Activated CD8-positive, alpha-beta T cell treated with anti-CD3 and anti-CD28 coated beads for 36 hours (primary cell): Measurements from ENCODE around the gene DNAJC25. TPM values are rescaled to one million over a fixed set of nuclear protein-coding genes. Genes with fewer than 3 reads are reported as not detected.
A peak's percentile ranks its signal among the peaks of the same experiment; 100 is the strongest.

Experiments
- ATAC-seq: fragments of 200-7000 bp; cut with Tn5 transposase; one replicate; pipeline ENCODE4 v1.10.0; 2021; ENCODE audit warnings: mild to moderate bottlenecking, moderate library complexity
- CTCF ChIA-PET: fragments of 350-600 bp; sonication (Branson Sonifier 250); formaldehyde crosslinking; loops from one replicate; lab custom pipeline; 2021; ENCODE audit warnings: antibody characterized with exemption; lab: Charles Lee
- POLR2A ChIA-PET: fragments of 350-600 bp; sonication (Branson Sonifier 250); formaldehyde crosslinking; loops from one replicate; lab custom pipeline; 2021; ENCODE audit warnings: antibody characterized with exemption; lab: Charles Lee
- DNase-seq: peaks from one replicate; pipeline ENCODE4 v3.0.0-alpha.2; 2020
- H3K27ac Mint-ChIP-seq: one replicate; pipeline ENCODE4 v1.8.0; 2021; ENCODE audit warnings: mild to moderate bottlenecking, mixed read lengths
- H3K27me3 Mint-ChIP-seq: one replicate; pipeline ENCODE4 v1.8.0; 2021; ENCODE audit warnings: mixed read lengths
- H3K36me3 Mint-ChIP-seq: one replicate; pipeline ENCODE4 v1.8.0; 2021; ENCODE audit warnings: low read depth, mixed read lengths
- H3K4me1 Mint-ChIP-seq: one replicate; pipeline ENCODE4 v1.8.0; 2021; ENCODE audit warnings: low read depth, mixed read lengths
- H3K4me3 Mint-ChIP-seq: one replicate; pipeline ENCODE4 v1.8.0; 2021; ENCODE audit warnings: mild to moderate bottlenecking, moderate library complexity, mixed read lengths
- H3K9me3 Mint-ChIP-seq: one replicate; pipeline ENCODE4 v1.8.0; 2021; ENCODE audit warnings: mixed read lengths
- intact Hi-C: fragments of 100-400 bp; cut with micrococcal nuclease; formaldehyde crosslinking; loops from one replicate; pipeline ENCODE4 v1.10.0; 2022
- total RNA-seq, 2 experiments: library from RNA; stranded (reverse); gene quantifications; one replicate each; pipeline ENCODE4 v1.2.3, GENCODE V29; 2021
- TF ChIP-seq, protein P1 (sequence below): fragments of 200-600 bp; IDR thresholded peaks from one replicate; pipeline ENCODE4 v1.8.0; 2022; ENCODE audit warnings: antibody characterized with exemption, mild to moderate bottlenecking

DNAJC25 gene
- total RNA-seq = 10 to 100 TPM in 1 of 2 experiments, 1 to 10 TPM in 1; 9.6 to 11.0 TPM

DNA sequence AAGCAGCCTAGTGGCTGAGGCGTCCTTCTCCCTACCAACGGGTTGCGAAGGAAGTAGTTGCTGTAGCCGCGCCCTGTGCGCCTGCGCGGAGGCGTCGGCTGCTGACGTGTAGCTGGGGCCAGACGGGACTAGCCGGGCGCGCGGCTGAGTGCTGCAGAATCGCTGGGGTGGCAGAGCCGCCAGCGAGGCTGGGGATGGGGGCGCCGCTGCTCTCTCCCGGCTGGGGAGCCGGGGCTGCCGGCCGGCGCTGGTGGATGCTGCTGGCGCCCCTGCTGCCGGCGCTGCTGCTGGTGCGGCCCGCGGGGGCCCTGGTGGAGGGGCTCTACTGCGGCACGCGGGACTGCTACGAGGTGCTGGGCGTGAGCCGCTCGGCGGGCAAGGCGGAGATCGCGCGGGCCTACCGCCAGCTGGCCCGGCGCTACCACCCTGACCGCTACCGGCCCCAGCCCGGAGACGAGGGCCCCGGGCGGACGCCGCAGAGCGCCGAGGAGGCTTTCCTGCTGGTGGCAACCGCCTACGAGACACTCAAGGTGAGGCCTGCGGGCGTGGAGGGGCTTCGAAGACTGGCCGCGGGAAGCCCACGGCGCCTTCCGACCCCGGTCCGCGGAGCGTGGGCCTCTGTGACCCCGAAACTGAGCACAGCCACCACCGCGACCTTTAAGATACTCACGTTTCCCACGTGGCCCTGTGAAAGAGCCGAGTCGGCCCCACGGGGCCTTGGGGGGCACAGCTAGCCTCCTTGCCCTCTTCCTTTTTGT is at the start of gene DNAJC25:
Gene DNAJC25 (plus strand): TSS at position 121 of the 758 bp plus-strand sequence. CDS start 74 bp downstream, at position 195.
- no peaks in the 10 kb centered on the region for H3K27me3 Mint-ChIP-seq
- no peaks in the 10 kb centered on the region for H3K9me3 Mint-ChIP-seq
- H3K27ac Mint-ChIP-seq = peak within 1 kb of the TSS; percentile 85
- H3K36me3 Mint-ChIP-seq = peaks cover 42% of the 10 kb centered on the region
- ChIA-PET CTCF (interaction anchor here (1.3 kb wide), 1 partner anchor 10 kb away, joined by 5 read pairs; no protein-coding TSS in a partner anchor), POLR2A (interaction anchor here (0.9 to 1.7 kb wide), 6 partner anchors 25 to 174 kb away, joined by 3 to 7 read pairs (median 3); partner anchors contain the start of gene GNG10)
- H3K4me1 Mint-ChIP-seq = peaks cover 40% of the 10 kb centered on the region
- H3K4me3 Mint-ChIP-seq = peak within 1 kb of the TSS; percentile 89
- TF ChIP-seq, protein P1, sequence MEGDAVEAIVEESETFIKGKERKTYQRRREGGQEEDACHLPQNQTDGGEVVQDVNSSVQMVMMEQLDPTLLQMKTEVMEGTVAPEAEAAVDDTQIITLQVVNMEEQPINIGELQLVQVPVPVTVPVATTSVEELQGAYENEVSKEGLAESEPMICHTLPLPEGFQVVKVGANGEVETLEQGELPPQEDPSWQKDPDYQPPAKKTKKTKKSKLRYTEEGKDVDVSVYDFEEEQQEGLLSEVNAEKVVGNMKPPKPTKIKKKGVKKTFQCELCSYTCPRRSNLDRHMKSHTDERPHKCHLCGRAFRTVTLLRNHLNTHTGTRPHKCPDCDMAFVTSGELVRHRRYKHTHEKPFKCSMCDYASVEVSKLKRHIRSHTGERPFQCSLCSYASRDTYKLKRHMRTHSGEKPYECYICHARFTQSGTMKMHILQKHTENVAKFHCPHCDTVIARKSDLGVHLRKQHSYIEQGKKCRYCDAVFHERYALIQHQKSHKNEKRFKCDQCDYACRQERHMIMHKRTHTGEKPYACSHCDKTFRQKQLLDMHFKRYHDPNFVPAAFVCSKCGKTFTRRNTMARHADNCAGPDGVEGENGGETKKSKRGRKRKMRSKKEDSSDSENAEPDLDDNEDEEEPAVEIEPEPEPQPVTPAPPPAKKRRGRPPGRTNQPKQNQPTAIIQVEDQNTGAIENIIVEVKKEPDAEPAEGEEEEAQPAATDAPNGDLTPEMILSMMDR = no peak
- peak; percentile 96 for ATAC-seq
- peak; percentile 97 for DNase-seq
- intact Hi-C loops = no loop called here

DNA sequence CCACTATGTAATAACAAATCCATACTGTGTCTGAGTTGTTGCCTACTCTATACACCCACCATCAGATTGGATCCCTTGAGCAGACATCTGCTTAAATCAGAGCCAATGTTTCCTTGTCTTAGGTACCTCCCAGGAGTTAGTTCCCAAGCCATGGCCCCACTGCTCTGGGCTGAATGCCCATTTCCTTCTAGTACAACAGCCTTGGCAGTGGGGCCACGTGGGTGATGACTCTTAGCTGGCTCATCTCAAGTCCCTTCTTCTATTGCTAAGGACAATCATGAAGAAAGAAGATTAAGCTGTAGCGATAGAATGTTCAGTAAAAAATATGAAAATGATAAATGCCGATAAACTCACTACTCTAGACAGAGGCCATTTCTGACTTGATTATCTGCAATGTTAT is 48.2 kb upstream of the DNAJC25 start:
- DNase-seq (no peak), ATAC-seq (no peak)
- Mint-ChIP-seq H3K27ac (no peak overlapping the region), H3K4me3 (no peak overlapping the region), H3K4me1 (no peaks in the 10 kb centered on the region), H3K27me3 (peaks cover 5% of the 10 kb centered on the region), H3K36me3 (no peaks in the 10 kb centered on the region), H3K9me3 (no peaks in the 10 kb centered on the region)
- ChIA-PET POLR2A (no interaction called here), CTCF (no interaction called here)
- intact Hi-C loops = no loop called here
- TF ChIP-seq, protein P1 = no peak

DNA sequence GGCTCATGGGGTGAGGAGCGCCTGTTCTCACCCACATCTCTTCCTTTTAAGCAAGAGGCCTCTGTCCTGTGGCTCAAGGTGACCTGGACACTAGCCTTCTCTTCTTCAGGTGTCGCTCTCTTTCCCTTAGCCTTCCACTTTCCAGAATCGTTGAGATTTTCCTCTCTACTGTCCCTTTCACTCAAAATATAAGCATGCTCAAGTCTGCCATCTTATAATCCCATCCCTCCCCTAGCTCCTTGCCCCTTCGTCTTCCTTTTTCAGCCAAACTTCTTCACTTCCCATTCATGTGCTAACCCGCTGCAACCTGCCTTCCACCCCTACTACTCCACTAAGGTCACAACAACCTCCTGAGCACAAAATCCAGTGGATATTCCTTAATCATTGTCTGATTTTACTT is 44.8 kb upstream of the DNAJC25 start:
- CTCF ChIA-PET = no interaction called here
- no peaks in the 10 kb centered on the region for H3K36me3 Mint-ChIP-seq
- no peak overlapping the region for H3K4me3 Mint-ChIP-seq
- H3K27ac Mint-ChIP-seq = no peak overlapping the region
- intact Hi-C loops = no loop called here
- H3K9me3 Mint-ChIP-seq = no peaks in the 10 kb centered on the region
- ATAC-seq = no peak
- no peaks in the 10 kb centered on the region for H3K4me1 Mint-ChIP-seq
- POLR2A ChIA-PET = no interaction called here
- no peak for DNase-seq
- TF ChIP-seq, protein P1 = no peak
- peaks cover 6% of the 10 kb centered on the region for H3K27me3 Mint-ChIP-seq

DNA sequence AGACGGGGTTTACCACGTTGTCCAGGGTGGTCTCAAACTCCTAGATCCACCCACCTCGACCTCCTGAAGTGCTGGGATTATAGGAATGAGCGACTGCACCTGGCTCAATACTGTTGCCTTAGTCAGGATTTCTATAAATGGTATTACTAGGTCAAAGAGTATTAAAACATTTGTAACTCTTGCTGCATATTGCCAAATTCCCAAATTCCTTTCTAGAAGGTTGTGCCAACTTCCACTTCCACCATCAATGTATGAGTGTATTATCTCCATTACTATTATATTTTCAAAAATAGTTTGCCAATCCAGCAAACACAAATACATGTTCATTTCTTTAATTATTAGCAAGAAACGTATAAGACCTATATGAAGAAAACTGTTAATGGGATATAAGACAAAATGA is 42.3 kb upstream of the DNAJC25 start:
- peaks cover 6% of the 10 kb centered on the region for H3K27me3 Mint-ChIP-seq
- intact Hi-C loops = no loop called here
- POLR2A ChIA-PET = no interaction called here
- H3K27ac Mint-ChIP-seq = no peak overlapping the region
- no peaks in the 10 kb centered on the region for H3K36me3 Mint-ChIP-seq
- CTCF ChIA-PET = no interaction called here
- H3K9me3 Mint-ChIP-seq = no peaks in the 10 kb centered on the region
- ATAC-seq = no peak
- no peak for DNase-seq
- no peak overlapping the region for H3K4me3 Mint-ChIP-seq
- TF ChIP-seq, protein P1 = no peak
- no peaks in the 10 kb centered on the region for H3K4me1 Mint-ChIP-seq
